Measurements from ENCODE around the gene GMDS.

Gene GMDS

DNA sequence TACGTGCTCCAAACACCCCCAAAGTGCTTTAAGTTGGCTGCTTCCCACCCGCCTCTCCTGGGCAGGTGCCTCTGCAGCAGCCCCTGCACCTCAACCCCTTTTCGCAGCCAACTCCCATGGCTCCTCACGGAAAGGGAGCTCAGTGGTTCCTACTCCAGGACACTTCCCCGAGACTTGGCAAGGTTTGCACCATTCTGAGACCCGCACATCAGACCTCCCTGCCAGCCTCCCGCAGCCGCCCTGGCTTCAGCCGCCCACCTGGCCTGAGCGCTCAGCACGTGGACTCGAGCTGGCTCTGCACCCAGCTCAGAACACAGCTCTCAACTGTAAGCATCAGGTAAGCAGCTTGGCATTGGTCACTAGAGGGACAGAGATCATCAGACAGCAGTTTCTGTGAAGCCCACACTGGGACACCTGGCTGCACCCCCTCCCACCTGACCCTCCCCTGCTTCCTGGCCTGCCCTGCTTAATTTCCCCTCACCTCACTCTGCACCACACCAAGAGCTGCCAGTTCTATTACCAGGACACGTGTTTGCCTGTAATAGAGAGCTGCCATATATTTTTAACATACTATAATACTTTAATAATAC, 28.5 kb downstream of the GMDS start:
- TF ChIP-seq, protein P1, sequence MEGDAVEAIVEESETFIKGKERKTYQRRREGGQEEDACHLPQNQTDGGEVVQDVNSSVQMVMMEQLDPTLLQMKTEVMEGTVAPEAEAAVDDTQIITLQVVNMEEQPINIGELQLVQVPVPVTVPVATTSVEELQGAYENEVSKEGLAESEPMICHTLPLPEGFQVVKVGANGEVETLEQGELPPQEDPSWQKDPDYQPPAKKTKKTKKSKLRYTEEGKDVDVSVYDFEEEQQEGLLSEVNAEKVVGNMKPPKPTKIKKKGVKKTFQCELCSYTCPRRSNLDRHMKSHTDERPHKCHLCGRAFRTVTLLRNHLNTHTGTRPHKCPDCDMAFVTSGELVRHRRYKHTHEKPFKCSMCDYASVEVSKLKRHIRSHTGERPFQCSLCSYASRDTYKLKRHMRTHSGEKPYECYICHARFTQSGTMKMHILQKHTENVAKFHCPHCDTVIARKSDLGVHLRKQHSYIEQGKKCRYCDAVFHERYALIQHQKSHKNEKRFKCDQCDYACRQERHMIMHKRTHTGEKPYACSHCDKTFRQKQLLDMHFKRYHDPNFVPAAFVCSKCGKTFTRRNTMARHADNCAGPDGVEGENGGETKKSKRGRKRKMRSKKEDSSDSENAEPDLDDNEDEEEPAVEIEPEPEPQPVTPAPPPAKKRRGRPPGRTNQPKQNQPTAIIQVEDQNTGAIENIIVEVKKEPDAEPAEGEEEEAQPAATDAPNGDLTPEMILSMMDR (IDR thresholded peaks at IDR 0.05; ENCODE audit: low read depth, low read length), result no peak
- no peak for DNase-seq (ENCODE audit: low read depth, low spot score)
- in situ Hi-C loops (cut with HindIII; ENCODE audit: low sequenced_read_pairs), result no loop called here
- no peak overlapping the region for H3K4me3 ChIP-seq (ENCODE audit: low read depth, low read length)

DNA sequence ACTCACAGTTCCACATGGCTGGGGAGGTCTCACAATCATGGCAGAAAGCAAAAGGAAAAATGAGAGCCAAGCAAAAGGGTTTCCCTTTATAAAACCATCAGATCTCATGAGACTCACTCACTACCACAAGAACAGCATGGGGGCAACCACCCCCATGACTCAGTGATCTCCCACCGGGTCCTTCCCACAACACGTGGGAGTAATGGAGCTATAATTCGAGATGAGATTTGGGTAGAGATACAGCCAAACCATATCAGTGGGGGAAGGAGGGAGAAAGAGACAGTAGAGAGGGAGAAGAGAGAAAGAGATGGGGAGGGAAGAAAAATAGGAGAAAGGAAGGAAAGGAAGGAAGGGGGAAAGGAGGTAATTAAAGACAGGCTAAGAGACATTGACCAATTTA, 30.1 kb downstream of the GMDS start:
- no peak overlapping the region for H3K4me3 ChIP-seq (ENCODE audit: low read depth, low read length)
- in situ Hi-C loops (cut with HindIII; ENCODE audit: low sequenced_read_pairs), result no loop called here
- TF ChIP-seq, protein P1 (IDR thresholded peaks at IDR 0.05; ENCODE audit: low read depth, low read length), result no peak
- DNase-seq (ENCODE audit: low read depth, low spot score), result peak; percentile 86

DNA sequence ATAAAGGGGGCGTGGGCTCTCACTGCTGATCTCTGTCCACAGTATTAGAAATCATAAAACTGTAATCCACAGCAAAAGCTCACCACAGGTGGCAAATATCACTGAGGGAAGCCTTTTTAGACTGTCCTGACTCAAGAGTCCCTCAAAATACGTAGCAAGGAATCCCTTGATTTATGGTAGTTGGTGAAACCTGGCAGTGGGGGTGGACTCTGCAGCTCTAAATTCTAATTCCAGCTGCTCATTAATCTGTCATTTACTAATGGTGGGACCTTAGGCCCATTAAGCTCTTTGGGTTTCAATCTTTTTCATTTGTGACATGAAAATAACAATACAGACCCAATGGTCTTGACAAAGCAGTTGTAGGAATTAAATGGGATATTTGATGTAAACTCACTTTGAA, 32.3 kb downstream of the GMDS start:
- no peak for DNase-seq (ENCODE audit: low read depth, low spot score)
- no peak overlapping the region for H3K4me3 ChIP-seq (ENCODE audit: low read depth, low read length)
- in situ Hi-C loops (cut with HindIII; ENCODE audit: low sequenced_read_pairs), result no loop called here
- TF ChIP-seq, protein P1 (IDR thresholded peaks at IDR 0.05; ENCODE audit: low read depth, low read length), result no peak

DNA sequence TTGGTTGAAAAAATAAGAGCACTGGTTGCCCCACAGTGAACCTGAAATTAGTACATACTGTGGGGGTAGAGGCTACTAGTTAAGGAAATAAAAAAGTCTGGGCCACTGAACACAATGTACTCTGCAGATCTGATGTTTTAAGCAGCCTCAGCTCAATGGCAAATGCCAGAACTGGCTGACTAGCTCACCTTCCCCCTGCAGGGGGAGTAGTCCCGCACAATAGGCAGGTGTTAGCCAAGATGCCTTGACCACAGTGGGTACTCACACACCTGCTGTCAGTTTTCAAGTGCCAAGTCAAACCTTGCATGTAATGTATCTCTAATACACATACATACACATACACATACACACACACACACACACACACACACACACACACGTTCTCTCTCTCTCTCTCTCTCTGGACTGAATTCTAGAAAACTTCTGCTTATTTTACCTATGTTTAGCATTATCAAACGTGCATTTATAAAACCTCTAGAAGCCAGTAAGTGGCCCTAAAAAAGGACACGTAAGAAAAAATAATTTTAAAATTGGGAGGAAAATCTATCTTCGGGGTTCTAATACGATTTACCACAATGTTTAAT, 36.1 kb downstream of the GMDS start:
- in situ Hi-C loops (cut with HindIII; ENCODE audit: low sequenced_read_pairs), result no loop called here
- DNase-seq (ENCODE audit: low read depth, low spot score), result peak; percentile 22

DNA sequence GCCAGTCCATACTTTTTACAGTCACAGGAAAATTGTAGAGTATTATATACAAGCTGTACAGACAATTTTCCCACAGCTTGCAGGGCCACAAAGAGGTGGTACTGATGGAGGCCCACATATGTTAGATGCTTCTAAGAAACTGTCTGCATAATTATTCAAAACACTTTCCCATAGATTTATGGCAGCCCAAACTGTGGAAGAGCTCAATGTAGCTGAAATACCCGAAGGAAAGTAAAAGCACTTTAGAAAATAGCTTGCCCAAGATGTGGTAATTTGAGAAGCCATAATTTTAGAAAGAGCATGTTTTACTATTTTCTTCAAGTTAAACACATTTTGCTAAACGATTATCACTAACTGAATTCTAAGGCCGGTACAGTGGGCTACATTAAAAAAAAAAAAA, 36.9 kb downstream of the GMDS start:
- DNase-seq (ENCODE audit: low read depth, low spot score), result no peak

More for the DNA sequence above, 36.1 kb downstream of the GMDS start:
- TF ChIP-seq, protein P1 (IDR thresholded peaks at IDR 0.05; ENCODE audit: low read depth, low read length), result peak; percentile 69
- no peak overlapping the region for H3K4me3 ChIP-seq (ENCODE audit: low read depth, low read length)

DNA sequence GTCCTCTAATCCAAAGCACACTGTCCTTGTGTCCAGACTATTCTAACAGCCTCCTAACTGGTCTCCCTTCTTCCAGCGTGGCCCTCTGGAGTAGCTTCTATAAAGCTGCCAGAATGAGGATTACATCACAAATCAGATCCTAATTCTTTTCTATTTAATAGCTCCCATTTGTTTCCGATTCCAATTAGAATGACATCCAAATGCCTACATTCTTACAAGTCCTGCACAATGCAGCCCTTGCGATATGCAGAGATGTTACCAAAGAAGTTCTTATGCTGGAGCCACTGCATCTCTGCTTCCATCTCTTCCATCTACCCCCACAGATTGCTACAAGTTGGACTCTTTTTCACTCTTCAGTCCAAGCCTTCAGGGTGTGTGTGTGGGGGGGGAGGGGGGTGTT, 40.0 kb downstream of the GMDS start:
- TF ChIP-seq, protein P1 (IDR thresholded peaks at IDR 0.05; ENCODE audit: low read depth, low read length), result no peak
- no peak for DNase-seq (ENCODE audit: low read depth, low spot score)
- in situ Hi-C loops (cut with HindIII; ENCODE audit: low sequenced_read_pairs), result no loop called here
- H3K4me3 ChIP-seq (ENCODE audit: low read depth, low read length), result no peak overlapping the region

More for the DNA sequence above, 36.9 kb downstream of the GMDS start:
- no peak overlapping the region for H3K4me3 ChIP-seq (ENCODE audit: low read depth, low read length)
- TF ChIP-seq, protein P1 (IDR thresholded peaks at IDR 0.05; ENCODE audit: low read depth, low read length), result no peak
- in situ Hi-C loops (cut with HindIII; ENCODE audit: low sequenced_read_pairs), result no loop called here
